Liver (tissue), 9 donors: ENCODE results near the gene NLRC5. TPM values are rescaled to one million over a fixed set of nuclear protein-coding genes. Genes with fewer than 3 reads are reported as not detected.

ENCODE experiments used
- DNase-seq: peaks from one replicate; pipeline ENCODE4 v3.0.0-alpha.2; 2017; ENCODE audit warnings: low spot score
- H3K27ac ChIP-seq, 2 donors: one replicate each; pipeline ENCODE4 v1.7.0; 2013; ENCODE audit warnings: inconsistent platforms in 2 of 2, low read length in 2 of 2, control low read depth in 1 of 2, low read depth in 1 of 2, mild to moderate bottlenecking in 1 of 2
- H3K27me3 ChIP-seq, 4 donors: one replicate each; pipeline versions ENCODE4 v1.6.1 to v1.7.0; 2013; ENCODE audit warnings: low read length in 3 of 4, inconsistent platforms in 1 of 4, mild to moderate bottlenecking in 1 of 4, moderate library complexity in 1 of 4; ENCODE audit not compliant: control insufficient read depth in 4 of 4, insufficient read depth in 4 of 4
- H3K36me3 ChIP-seq, 4 donors: one replicate each; pipeline versions ENCODE4 v1.6.1 to v1.7.0; 2013; ENCODE audit warnings: low read length in 3 of 4, mild to moderate bottlenecking in 3 of 4, low read depth in 1 of 4, moderate library complexity in 1 of 4; ENCODE audit not compliant: control insufficient read depth in 4 of 4, insufficient read depth in 3 of 4
- H3K4me1 ChIP-seq, 4 donors: one replicate each; pipeline versions ENCODE4 v1.6.1 to v1.7.0; 2013; ENCODE audit warnings: low read length in 3 of 4, mild to moderate bottlenecking in 3 of 4, moderate library complexity in 1 of 4; ENCODE audit not compliant: control insufficient read depth in 4 of 4, insufficient read depth in 4 of 4
- H3K4me3 ChIP-seq, 3 donors: one replicate each; pipeline versions ENCODE4 v1.6.1 to v1.7.0; 2013; ENCODE audit warnings: low read length in 3 of 3, control low read depth in 1 of 3, low read depth in 1 of 3, mild to moderate bottlenecking in 1 of 3
- H3K9ac ChIP-seq, 2 donors: one replicate each; pipeline ENCODE4 v1.7.0; 2013; ENCODE audit warnings: low read length in 2 of 2, mild to moderate bottlenecking in 2 of 2, moderate library complexity in 2 of 2, control low read depth in 1 of 2, low read depth in 1 of 2
- H3K9me3 ChIP-seq, 4 donors: one replicate each; pipeline versions ENCODE4 v1.6.1 to v1.7.0; 2013; ENCODE audit warnings: low read length in 3 of 4; ENCODE audit not compliant: control insufficient read depth in 4 of 4
- ATF3 ChIP-seq: IDR thresholded peaks from 2 replicates; pipeline ENCODE4 v1.6.1; 2016; ENCODE audit warnings: antibody characterized with exemption
- EGR1 ChIP-seq, 2 donors: IDR thresholded peaks; 2 replicates each; pipeline ENCODE4 v1.6.1; 2016 to 2018; ENCODE audit warnings: antibody characterized with exemption in 2 of 2, low read depth in 2 of 2
- FOXA1 ChIP-seq: IDR thresholded peaks from 2 replicates; pipeline ENCODE4 v1.6.1; 2016; ENCODE audit warnings: antibody characterized with exemption
- FOXA2 ChIP-seq: IDR thresholded peaks from 2 replicates; pipeline ENCODE4 v1.6.1; 2016; ENCODE audit warnings: antibody characterized with exemption
- GABPA ChIP-seq, 2 donors: IDR thresholded peaks in 1 of 2; conservative IDR thresholded peaks in 1 of 2; 2 replicates each; pipeline ENCODE4 v1.6.1; 2016; ENCODE audit warnings: antibody characterized with exemption in 2 of 2, mild to moderate bottlenecking in 1 of 2, moderate library complexity in 1 of 2
- HNF4A ChIP-seq, 2 donors: conservative IDR thresholded peaks; 2 replicates each; pipeline ENCODE4 v1.6.1; 2016; ENCODE audit warnings: antibody characterized with exemption in 2 of 2, mild to moderate bottlenecking in 2 of 2
- HNF4G ChIP-seq: IDR thresholded peaks from 2 replicates; pipeline ENCODE4 v1.6.1; 2016; ENCODE audit warnings: antibody characterized with exemption
- JUND ChIP-seq, 2 donors: IDR thresholded peaks; 2 replicates each; pipeline ENCODE4 v1.6.1; 2016; ENCODE audit warnings: antibody characterized with exemption in 2 of 2
- MAX ChIP-seq: IDR thresholded peaks from 2 replicates; pipeline ENCODE4 v1.6.1; 2016; ENCODE audit warnings: antibody characterized with exemption
- NR2F2 ChIP-seq: IDR thresholded peaks from 2 replicates; pipeline ENCODE4 v1.6.1; 2016; ENCODE audit warnings: antibody characterized with exemption
- RAD21 ChIP-seq, 2 donors: IDR thresholded peaks; 2 replicates each; pipeline ENCODE4 v1.6.1; 2016; ENCODE audit warnings: antibody characterized with exemption in 2 of 2, mild to moderate bottlenecking in 2 of 2
- REST ChIP-seq: IDR thresholded peaks from 2 replicates; pipeline ENCODE4 v1.6.1; 2016; ENCODE audit warnings: antibody characterized with exemption, mild to moderate bottlenecking
- RXRA ChIP-seq, 2 donors: IDR thresholded peaks; 2 replicates each; pipeline ENCODE4 v1.6.1; 2017 to 2018; ENCODE audit warnings: antibody characterized with exemption in 2 of 2, mild to moderate bottlenecking in 1 of 2
- SP1 ChIP-seq: IDR thresholded peaks from 2 replicates; pipeline ENCODE4 v1.6.1; 2018; ENCODE audit warnings: antibody characterized with exemption, mild to moderate bottlenecking
- TAF1 ChIP-seq: conservative IDR thresholded peaks from 2 replicates; pipeline ENCODE4 v1.6.1; 2016; ENCODE audit warnings: antibody characterized with exemption, mild to moderate bottlenecking
- YY1 ChIP-seq: IDR thresholded peaks from 2 replicates; pipeline ENCODE4 v1.6.1; 2016; ENCODE audit warnings: antibody characterized with exemption, mild to moderate bottlenecking
- ZBTB33 ChIP-seq: IDR thresholded peaks from 2 replicates; pipeline ENCODE4 v1.6.1; 2016; ENCODE audit warnings: antibody characterized with exemption
- WGBS: extraction: QIAGEN DNeasy Blood & Tissue Kit; methylation state at CpG from one replicate; pipeline ENCODE4 v1.1.7; 2013; 5-methylcytosine and 5-hydroxymethylcytosine counted together
- polyA plus RNA-seq, 2 donors: library from polyadenylated mRNA; stranded (reverse) in 1 of 2; unstranded in 1 of 2; fragments of 200-250 nt in 1 of 2; fragments of >200 nt in 1 of 2; fragmentation: Nextera tagmentation in 1 of 2; extraction: Ambion mirVana in 1 of 2; gene quantifications; one replicate each; pipeline versions ENCODE4 v1.2.1 to v1.2.3, GENCODE V29; 2013 to 2015
- total RNA-seq, 2 donors: library from RNA; depleted of rRNA; stranded (reverse); fragments of >200 nt; gene quantifications; one replicate each; pipeline ENCODE4 v1.2.3, GENCODE V29; 2014
- donor health status: healthy.
- donor health status: healthy.
- donor health status: healthy.
- donor health status: healthy.
- donor health status: healthy.

The NLRC5 gene
- total and polyA plus RNA-seq, 4 donors: 4.7 to 23.3 (median 8.8) TPM

- H3K27ac ChIP-seq: no peak overlapping the region
- H3K36me3 ChIP-seq: no peaks in the 10 kb centered on the region
- no peak overlapping the region for H3K9ac ChIP-seq
- H3K4me1 ChIP-seq: peaks cover 1 to 9% (median 2%) of the 10 kb centered on the region in 4 donors
- DNase-seq: no peak
- no peaks in the 10 kb centered on the region for H3K9me3 ChIP-seq
- H3K4me3 ChIP-seq: no peak overlapping the region
- TF ChIP-seq ZBTB33 (no peak), RXRA (IDR thresholded peaks at IDR 0.05) (no peak), HNF4G (no peak), MAX (no peak), JUND (IDR thresholded peaks at IDR 0.05) (no peak), NR2F2 (no peak), FOXA1 (no peak), ATF3 (no peak), EGR1 (IDR thresholded peaks at IDR 0.05; ENCODE audit: low read depth in 2 of 2) (no peak), GABPA (IDR thresholded peaks at IDR 0.05 in 1 of 2, conservative IDR thresholded peaks at IDR 0.05 in 1 of 2) (no peak), RAD21 (IDR thresholded peaks at IDR 0.05) (no peak), REST (no peak), YY1 (no peak), FOXA2 (no peak), SP1 (no peak), HNF4A (conservative IDR thresholded peaks at IDR 0.05) (no peak), TAF1 (no peak)
- WGBS: 88% methylated on average over 6 of the region's 6 CpGs
- H3K27me3 ChIP-seq: no peaks in the 10 kb centered on the region
Observed at GRCh38 chr16:56977216-56977615, 12.1 kb upstream of the NLRC5 start.

GRCh38 chr16:56977823-56978430, 11.4 kb upstream of the NLRC5 start:
- no peaks in the 10 kb centered on the region for H3K27me3 ChIP-seq
- peaks cover 1 to 9% (median 2%) of the 10 kb centered on the region in 4 donors for H3K4me1 ChIP-seq
- DNase-seq: no peak
- H3K27ac ChIP-seq: no peak overlapping the region
- H3K36me3 ChIP-seq: no peaks in the 10 kb centered on the region
- H3K9me3 ChIP-seq: no peaks in the 10 kb centered on the region
- no peak overlapping the region for H3K4me3 ChIP-seq
- TF ChIP-seq RXRA (IDR thresholded peaks at IDR 0.05) (no peak), JUND (IDR thresholded peaks at IDR 0.05) (no peak), HNF4G (no peak), FOXA1 (no peak), GABPA (IDR thresholded peaks at IDR 0.05 in 1 of 2, conservative IDR thresholded peaks at IDR 0.05 in 1 of 2) (no peak), FOXA2 (no peak), MAX (no peak), TAF1 (no peak), SP1 (no peak), ZBTB33 (no peak), RAD21 (IDR thresholded peaks at IDR 0.05) (no peak), YY1 (no peak)
- WGBS: 92% methylated on average over 11 of the region's 11 CpGs
- no peak overlapping the region for H3K9ac ChIP-seq
